HEK293T (cell line): ENCODE data around the gene SPRR2G.
"Not testable (repeated sequence)": the region's sequence is repeated elsewhere in the genome, so short reads cannot be mapped to it uniquely, and the experiment has no call there.

Experiments used
- CTCF ChIA-PET: fragments of 350-600 bp; formaldehyde crosslinking; extraction: SDS; loops from one replicate; lab custom pipeline; 2021; ENCODE audit warnings: antibody characterized with exemption, inconsistent platforms; lab: Yijun Ruan, JAX
- POLR2A ChIA-PET: fragments of 350-600 bp; formaldehyde crosslinking; extraction: SDS; loops from one replicate; lab custom pipeline; 2020; ENCODE audit warnings: antibody characterized with exemption, inconsistent platforms; lab: Yijun Ruan, JAX
- DNase-seq: peaks from one replicate; pipeline ENCODE4 v3.0.0; 2012; ENCODE audit warnings: mixed read lengths; ENCODE audit errors: extremely low spot score
- ARNT ChIP-seq: fragments of 450-650 bp; IDR thresholded peaks from 2 replicates; pipeline ENCODE4 v1.6.1; 2017; ENCODE audit warnings: mild to moderate bottlenecking
- BHLHE40 ChIP-seq: fragments of 450-650 bp; IDR thresholded peaks from 2 replicates; pipeline ENCODE4 v1.6.1; 2016; ENCODE audit warnings: mild to moderate bottlenecking, moderate library complexity, borderline replicate concordance
- CTBP1 ChIP-seq: fragments of 450-650 bp; IDR thresholded peaks from 2 replicates; pipeline ENCODE4 v1.6.1; 2016; ENCODE audit warnings: borderline replicate concordance
- ELF4 ChIP-seq: fragments of 450-650 bp; IDR thresholded peaks from 2 replicates; pipeline ENCODE4 v1.6.1; 2017; ENCODE audit warnings: antibody characterized with exemption
- FOXA1 ChIP-seq: fragments of 450-650 bp; IDR thresholded peaks from 2 replicates; pipeline ENCODE4 v1.6.1; 2016; ENCODE audit warnings: mild to moderate bottlenecking
- FOXK2 ChIP-seq: fragments of 450-650 bp; IDR thresholded peaks from 2 replicates; pipeline ENCODE4 v1.6.1; 2016; ENCODE audit warnings: mild to moderate bottlenecking
- FOXM1 ChIP-seq: fragments of 450-650 bp; IDR thresholded peaks from 2 replicates; pipeline ENCODE4 v1.6.1; 2017; ENCODE audit warnings: mild to moderate bottlenecking, borderline replicate concordance
- HDGF ChIP-seq: fragments of 450-650 bp; IDR thresholded peaks from 2 replicates; pipeline ENCODE4 v1.6.1; 2017; ENCODE audit warnings: antibody characterized with exemption, borderline replicate concordance
- L3MBTL2 ChIP-seq: fragments of 450-650 bp; conservative IDR thresholded peaks from 2 replicates; pipeline ENCODE4 v1.6.1; 2016; ENCODE audit warnings: mild to moderate bottlenecking
- LEF1 ChIP-seq: fragments of 450-650 bp; IDR thresholded peaks from 2 replicates; pipeline ENCODE4 v1.6.1; 2017; ENCODE audit warnings: mild to moderate bottlenecking, borderline replicate concordance
- NFRKB ChIP-seq: fragments of 450-650 bp; IDR thresholded peaks from 2 replicates; pipeline ENCODE4 v1.6.1; 2016; ENCODE audit warnings: mild to moderate bottlenecking, moderate library complexity
- PKNOX1 ChIP-seq: fragments of 450-650 bp; IDR thresholded peaks from 2 replicates; pipeline ENCODE4 v1.6.1; 2016
- SP1 ChIP-seq: fragments of 450-650 bp; IDR thresholded peaks from 2 replicates; pipeline ENCODE4 v1.6.1; 2017
- SUZ12 ChIP-seq: fragments of 450-650 bp; IDR thresholded peaks from 2 replicates; pipeline ENCODE4 v1.6.1; 2016; ENCODE audit warnings: mild to moderate bottlenecking
- TARDBP ChIP-seq: fragments of 450-650 bp; IDR thresholded peaks from 2 replicates; pipeline ENCODE4 v1.6.1; 2016
- ZNF384 ChIP-seq: fragments of 450-650 bp; IDR thresholded peaks from 2 replicates; pipeline ENCODE4 v1.6.1; 2016

SPRR2G gene

GRCh38 chr1:153140484-153140883 lies 10.2 kb downstream of the SPRR2G start:
- no peak for DNase-seq
- POLR2A ChIA-PET, result no interaction called here
- CTCF ChIA-PET, result no interaction called here
- no peak for TF ChIP-seq FOXM1
- TF ChIP-seq NFRKB, result no peak
- TF ChIP-seq ZNF384, result no peak
- no peak for TF ChIP-seq L3MBTL2
- no peak for TF ChIP-seq ELF4
- no peak for TF ChIP-seq SP1
- TF ChIP-seq CTBP1, result no peak
- TF ChIP-seq PKNOX1, result no peak
- TF ChIP-seq FOXA1, result no peak
- TF ChIP-seq ARNT, result no peak
- no peak for TF ChIP-seq FOXK2
- TF ChIP-seq BHLHE40, result no peak

- no peak for DNase-seq
- POLR2A ChIA-PET, result no interaction called here
- CTCF ChIA-PET, result interaction anchor here (0.6 kb wide), 1 partner anchor 10 kb away, joined by 3 read pairs; no protein-coding TSS in a partner anchor
- TF ChIP-seq CTBP1 (no peak), HDGF (no peak), FOXA1 (no peak), SUZ12 (no peak), BHLHE40 (no peak), ZNF384 (no peak), PKNOX1 (no peak), FOXM1 (no peak), LEF1 (no peak), NFRKB (no peak), SP1 (no peak), ARNT (no peak)
Measured at GRCh38 chr1:153133743-153134142, 16.9 kb downstream of the SPRR2G start.

GRCh38 chr1:153133267-153133666 lies 17.4 kb downstream of the SPRR2G start:
- no peak for TF ChIP-seq BHLHE40
- no peak for TF ChIP-seq PKNOX1
- no peak for TF ChIP-seq ELF4
- TF ChIP-seq L3MBTL2, result no peak
- DNase-seq, result no peak
- POLR2A ChIA-PET, result no interaction called here
- CTCF ChIA-PET, result interaction anchor here (0.6 kb wide), 1 partner anchor 11 kb away, joined by 3 read pairs; no protein-coding TSS in a partner anchor

GRCh38 chr1:153128688-153129087 lies 22.0 kb downstream of the SPRR2G start:
- POLR2A ChIA-PET, DNase-seq, CTCF ChIA-PET: not testable (repeated sequence)

GRCh38 chr1:153127296-153127695 lies 23.4 kb downstream of the SPRR2G start:
- no peak for TF ChIP-seq HDGF
- no peak for TF ChIP-seq SUZ12
- TF ChIP-seq LEF1, result no peak
- no peak for TF ChIP-seq ZNF384
- TF ChIP-seq FOXM1, result no peak
- no peak for TF ChIP-seq FOXK2
- TF ChIP-seq PKNOX1, result no peak
- TF ChIP-seq BHLHE40, result no peak
- no peak for TF ChIP-seq FOXA1
- TF ChIP-seq L3MBTL2, result no peak
- TF ChIP-seq NFRKB, result no peak
- TF ChIP-seq ELF4, result no peak
- TF ChIP-seq TARDBP, result no peak
- no peak for TF ChIP-seq CTBP1
- POLR2A ChIA-PET, result no interaction called here
- DNase-seq, result no peak
- CTCF ChIA-PET, result interaction anchor here (0.6 kb wide), 1 partner anchor 44 kb away, joined by 3 read pairs; no protein-coding TSS in a partner anchor

- TF ChIP-seq LEF1 (no peak), NFRKB (no peak), SP1 (no peak), L3MBTL2 (no peak), HDGF (no peak), FOXK2 (no peak), CTBP1 (no peak), ZNF384 (no peak), ELF4 (no peak), TARDBP (no peak)
- DNase-seq, result no peak
- CTCF ChIA-PET, result no interaction called here
- POLR2A ChIA-PET, result no interaction called here
Measured at GRCh38 chr1:153125536-153125935, 25.2 kb downstream of the SPRR2G start.

GRCh38 chr1:153123793-153124192 lies 26.9 kb downstream of the SPRR2G start:
- POLR2A ChIA-PET, CTCF ChIA-PET, DNase-seq: not testable (repeated sequence)
